Measurements from ENCODE around the gene ATOH8.

Gene ATOH8

GRCh38 chr2:85718885-85719492 lies 34.8 kb upstream of the ATOH8 start:
- DNase-seq (ENCODE audit: low read depth, low spot score): no peak

GRCh38 chr2:85719609-85720240 lies 34.1 kb upstream of the ATOH8 start:
- no peak for DNase-seq (ENCODE audit: low read depth, low spot score)

- DNase-seq (ENCODE audit: low read depth, low spot score): no peak
Measured at GRCh38 chr2:85720533-85720932, 33.3 kb upstream of the ATOH8 start.

- DNase-seq (ENCODE audit: low read depth, low spot score): no peak
Measured at GRCh38 chr2:85721641-85722040, 32.1 kb upstream of the ATOH8 start.

- no peak for DNase-seq (ENCODE audit: low read depth, low spot score)
Measured at GRCh38 chr2:85722519-85722918, 31.3 kb upstream of the ATOH8 start.

GRCh38 chr2:85723707-85724360 lies 30.0 kb upstream of the ATOH8 start:
- DNase-seq (ENCODE audit: low read depth, low spot score): no peak

GRCh38 chr2:85724731-85725181 lies 29.0 kb upstream of the ATOH8 start:
- no peak for DNase-seq (ENCODE audit: low read depth, low spot score)

GRCh38 chr2:85725451-85725850 lies 28.3 kb upstream of the ATOH8 start:
- DNase-seq (ENCODE audit: low read depth, low spot score): no peak

GRCh38 chr2:85727798-85728197 lies 26.0 kb upstream of the ATOH8 start:
- DNase-seq (ENCODE audit: low read depth, low spot score): no peak

GRCh38 chr2:85728342-85728741 lies 25.4 kb upstream of the ATOH8 start:
- no peak for DNase-seq (ENCODE audit: low read depth, low spot score)

GRCh38 chr2:85728883-85729824 lies 24.6 kb upstream of the ATOH8 start:
- DNase-seq (ENCODE audit: low read depth, low spot score): peak; percentile 38

GRCh38 chr2:85729825-85730510 lies 23.8 kb upstream of the ATOH8 start:
- no peak for DNase-seq (ENCODE audit: low read depth, low spot score)

GRCh38 chr2:85730686-85731230 lies 23.0 kb upstream of the ATOH8 start:
- no peak for DNase-seq (ENCODE audit: low read depth, low spot score)

- no peak for DNase-seq (ENCODE audit: low read depth, low spot score)
Measured at GRCh38 chr2:85731606-85732005, 22.2 kb upstream of the ATOH8 start.

- no peak for DNase-seq (ENCODE audit: low read depth, low spot score)
Measured at GRCh38 chr2:85732467-85733120, 21.2 kb upstream of the ATOH8 start.

GRCh38 chr2:85733121-85733960 lies 20.4 kb upstream of the ATOH8 start:
- no peak for DNase-seq (ENCODE audit: low read depth, low spot score)

- DNase-seq (ENCODE audit: low read depth, low spot score): no peak
Measured at GRCh38 chr2:85734015-85734414, 19.8 kb upstream of the ATOH8 start.

- DNase-seq (ENCODE audit: low read depth, low spot score): no peak
Measured at GRCh38 chr2:85734942-85735608, 18.7 kb upstream of the ATOH8 start.

- no peak for DNase-seq (ENCODE audit: low read depth, low spot score)
Measured at GRCh38 chr2:85735691-85736090, 18.1 kb upstream of the ATOH8 start.
